ENCODE data around the gene LEMD2.

The LEMD2 gene

DNA sequence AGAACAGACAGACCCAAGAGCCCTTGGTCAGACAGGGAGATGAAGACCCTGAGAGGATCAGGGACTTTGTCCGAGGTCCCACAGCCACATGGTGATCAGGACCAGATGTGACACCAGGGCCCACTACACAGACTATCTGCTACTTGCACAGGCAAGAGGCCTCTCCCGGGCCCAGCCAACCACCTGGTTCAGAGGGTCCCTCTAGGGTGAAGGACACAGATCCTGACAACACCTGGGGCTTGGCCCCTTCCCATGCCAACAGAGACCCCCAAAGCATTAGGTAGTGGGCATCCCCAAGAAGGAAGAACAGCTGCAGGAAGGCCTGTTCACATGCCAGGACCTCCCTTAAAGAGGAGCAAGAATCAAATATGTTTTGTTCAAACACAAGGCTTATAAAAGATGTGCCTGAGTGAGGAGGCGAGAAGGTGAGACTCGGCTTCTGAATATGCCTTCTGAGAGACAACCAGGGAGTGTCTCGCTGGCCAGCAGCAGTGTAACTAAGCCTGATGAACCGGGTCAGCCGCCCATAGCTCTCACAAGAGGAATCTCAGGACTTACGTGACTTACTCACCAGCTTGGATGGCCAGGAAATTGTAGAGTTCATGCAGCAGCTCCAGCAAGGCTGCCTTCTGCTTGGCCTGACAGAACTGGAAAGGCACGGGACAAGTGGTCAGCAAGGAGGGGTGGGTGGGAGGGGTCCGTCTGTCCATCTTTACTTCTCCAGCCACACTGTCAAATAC is 5.0 kb downstream of the LEMD2 start:
- TF ChIP-seq BHLHE40 (IDR thresholded peaks at IDR 0.05; ENCODE audit: borderline replicate concordance) = no peak
- TF ChIP-seq TARDBP (IDR thresholded peaks at IDR 0.05) = no peak
- no peak for TF ChIP-seq ARNT (IDR thresholded peaks at IDR 0.05)
- TF ChIP-seq SUZ12 (IDR thresholded peaks at IDR 0.05) = no peak
- TF ChIP-seq, protein P1, sequence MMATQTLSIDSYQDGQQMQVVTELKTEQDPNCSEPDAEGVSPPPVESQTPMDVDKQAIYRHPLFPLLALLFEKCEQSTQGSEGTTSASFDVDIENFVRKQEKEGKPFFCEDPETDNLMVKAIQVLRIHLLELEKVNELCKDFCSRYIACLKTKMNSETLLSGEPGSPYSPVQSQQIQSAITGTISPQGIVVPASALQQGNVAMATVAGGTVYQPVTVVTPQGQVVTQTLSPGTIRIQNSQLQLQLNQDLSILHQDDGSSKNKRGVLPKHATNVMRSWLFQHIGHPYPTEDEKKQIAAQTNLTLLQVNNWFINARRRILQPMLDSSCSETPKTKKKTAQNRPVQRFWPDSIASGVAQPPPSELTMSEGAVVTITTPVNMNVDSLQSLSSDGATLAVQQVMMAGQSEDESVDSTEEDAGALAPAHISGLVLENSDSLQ (IDR thresholded peaks at IDR 0.05) = no peak
- TF ChIP-seq LEF1 (IDR thresholded peaks at IDR 0.05; ENCODE audit: borderline replicate concordance) = no peak
- POLR2A ChIA-PET = no interaction called here
- CTCF ChIA-PET = no interaction called here
- no peak for DNase-seq (ENCODE audit: extremely low spot score)

DNA sequence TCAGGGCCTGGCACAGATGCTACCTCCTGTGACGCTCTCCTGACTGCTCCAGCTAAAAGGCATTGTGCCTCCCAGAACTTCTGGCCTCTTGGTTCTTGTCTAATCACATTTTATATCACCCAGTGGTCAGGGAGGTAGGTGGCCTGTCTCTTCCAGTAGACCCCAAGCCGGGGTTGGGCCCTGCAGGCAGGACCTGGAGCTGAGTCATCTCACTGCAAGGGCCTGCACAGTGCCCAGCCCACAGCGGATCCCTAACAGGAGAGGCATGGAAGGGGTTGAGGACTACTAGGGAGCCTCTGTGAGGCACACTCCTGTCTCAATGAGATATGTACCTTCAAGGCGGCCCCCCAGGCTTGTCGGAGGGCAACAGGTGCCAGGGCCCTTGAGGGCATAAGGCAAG is 6.4 kb downstream of the LEMD2 start:
- POLR2A ChIA-PET = no interaction called here
- TF ChIP-seq ELF4 (IDR thresholded peaks at IDR 0.05) (no peak), CTBP1 (IDR thresholded peaks at IDR 0.05; ENCODE audit: borderline replicate concordance) (no peak), ZNF384 (IDR thresholded peaks at IDR 0.05) (no peak), FOXM1 (IDR thresholded peaks at IDR 0.05; ENCODE audit: borderline replicate concordance) (no peak), L3MBTL2 (conservative IDR thresholded peaks at IDR 0.05) (no peak), FOXK2 (IDR thresholded peaks at IDR 0.05) (no peak), FOXA1 (IDR thresholded peaks at IDR 0.05) (no peak)
- TF ChIP-seq, protein P1 (IDR thresholded peaks at IDR 0.05) = no peak
- CTCF ChIA-PET = interaction anchor here (1.1 kb wide), 1 partner anchor 100 kb away, joined by 3 read pairs; no protein-coding TSS in a partner anchor
- DNase-seq (ENCODE audit: extremely low spot score) = no peak

DNA sequence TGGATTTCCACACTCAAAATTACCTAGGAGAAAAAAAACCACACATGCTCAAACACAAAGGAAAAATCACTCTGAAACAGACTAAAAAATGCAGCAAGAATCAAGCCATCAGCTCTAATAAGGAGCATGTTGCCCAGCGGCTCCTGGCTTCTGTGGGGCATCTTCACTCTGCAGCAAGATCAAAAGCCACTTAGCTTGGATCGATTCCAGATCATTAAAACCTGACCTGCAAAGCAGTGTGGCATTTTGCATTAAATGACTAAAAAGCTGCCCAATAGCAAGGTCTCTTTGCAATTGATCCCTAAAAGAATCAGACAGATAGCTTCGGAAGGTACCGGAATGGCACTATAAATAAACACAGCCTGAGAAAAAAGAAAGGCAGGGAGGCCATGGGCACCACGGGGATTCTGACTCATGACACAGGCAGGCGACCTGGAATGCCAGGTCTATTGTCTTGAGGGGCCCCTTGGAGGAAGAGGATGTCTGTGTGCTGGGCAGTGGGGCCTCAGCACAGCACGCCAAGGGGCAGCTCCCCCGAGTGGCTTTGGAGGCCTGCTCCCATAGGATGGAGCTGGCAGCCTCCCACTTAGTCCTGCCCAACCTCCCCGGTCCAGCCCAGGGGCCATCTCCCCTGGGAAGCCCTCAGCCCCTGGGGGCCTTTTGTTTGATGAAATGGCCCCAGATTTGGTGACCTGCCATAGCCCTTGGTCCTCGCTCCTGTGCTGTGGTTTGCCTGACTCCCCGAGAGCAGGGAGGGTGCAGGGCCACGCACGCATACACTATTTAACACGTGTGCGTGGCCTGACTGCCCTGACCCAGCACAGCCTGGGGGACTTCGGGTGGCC is 7.6 kb downstream of the LEMD2 start:
- CTCF ChIA-PET = interaction anchor here (0.7 kb wide), 1 partner anchor 10 kb away, joined by 3 read pairs; no protein-coding TSS in a partner anchor
- POLR2A ChIA-PET = no interaction called here
- TF ChIP-seq BHLHE40 (IDR thresholded peaks at IDR 0.05; ENCODE audit: borderline replicate concordance) (no peak), FOXK2 (IDR thresholded peaks at IDR 0.05) (no peak), SP1 (IDR thresholded peaks at IDR 0.05) (no peak), ELF4 (IDR thresholded peaks at IDR 0.05) (no peak), ARNT (IDR thresholded peaks at IDR 0.05) (no peak), NFRKB (IDR thresholded peaks at IDR 0.05) (no peak), FOXA1 (IDR thresholded peaks at IDR 0.05) (no peak), CTBP1 (IDR thresholded peaks at IDR 0.05; ENCODE audit: borderline replicate concordance) (no peak), ZNF384 (IDR thresholded peaks at IDR 0.05) (no peak), SUZ12 (IDR thresholded peaks at IDR 0.05) (no peak), TARDBP (IDR thresholded peaks at IDR 0.05) (no peak), FOXM1 (IDR thresholded peaks at IDR 0.05; ENCODE audit: borderline replicate concordance) (no peak), L3MBTL2 (conservative IDR thresholded peaks at IDR 0.05) (no peak), LEF1 (IDR thresholded peaks at IDR 0.05; ENCODE audit: borderline replicate concordance) (no peak), HDGF (IDR thresholded peaks at IDR 0.05; ENCODE audit: borderline replicate concordance) (no peak)
- TF ChIP-seq, protein P1 (IDR thresholded peaks at IDR 0.05) = no peak
- DNase-seq (ENCODE audit: extremely low spot score) = no peak

DNA sequence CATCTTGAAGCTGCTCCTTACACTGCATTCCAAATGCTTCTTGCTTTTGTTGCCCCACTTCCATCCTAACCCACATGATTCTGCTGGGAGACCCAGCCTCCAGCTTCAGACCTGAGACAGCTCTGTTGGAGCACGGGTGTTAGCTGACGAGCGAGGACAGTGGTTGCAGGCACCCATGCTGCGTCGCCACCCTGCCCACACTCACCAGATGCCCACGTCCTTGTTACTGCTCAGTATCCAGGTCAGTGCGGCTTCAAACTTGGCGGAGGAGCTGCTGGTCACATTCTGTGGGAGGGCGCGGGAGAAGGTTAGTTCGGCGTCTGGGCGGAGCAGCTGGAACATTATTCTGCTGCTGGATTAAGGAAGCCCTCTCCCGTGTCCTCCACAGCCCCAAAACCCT is 9.0 kb downstream of the LEMD2 start:
- ChIA-PET POLR2A (interaction anchor here (0.9 to 2.8 kb wide), 3 partner anchors 8 to 246 kb away, joined by 3 to 11 read pairs (median 3); partner anchors contain the start of gene LEMD2), CTCF (no interaction called here)
- no peak for DNase-seq (ENCODE audit: extremely low spot score)
- TF ChIP-seq SUZ12 (IDR thresholded peaks at IDR 0.05) (no peak), L3MBTL2 (conservative IDR thresholded peaks at IDR 0.05) (no peak), TARDBP (IDR thresholded peaks at IDR 0.05) (no peak), ARNT (IDR thresholded peaks at IDR 0.05) (no peak), FOXM1 (IDR thresholded peaks at IDR 0.05; ENCODE audit: borderline replicate concordance) (no peak), LEF1 (IDR thresholded peaks at IDR 0.05; ENCODE audit: borderline replicate concordance) (no peak), ELF4 (IDR thresholded peaks at IDR 0.05) (no peak), CTBP1 (IDR thresholded peaks at IDR 0.05; ENCODE audit: borderline replicate concordance) (no peak), NFRKB (IDR thresholded peaks at IDR 0.05) (no peak), SP1 (IDR thresholded peaks at IDR 0.05) (no peak), HDGF (IDR thresholded peaks at IDR 0.05; ENCODE audit: borderline replicate concordance) (no peak), ZNF384 (IDR thresholded peaks at IDR 0.05) (no peak), FOXK2 (IDR thresholded peaks at IDR 0.05) (no peak), FOXA1 (IDR thresholded peaks at IDR 0.05) (no peak), BHLHE40 (IDR thresholded peaks at IDR 0.05; ENCODE audit: borderline replicate concordance) (no peak)
- TF ChIP-seq, protein P1 (IDR thresholded peaks at IDR 0.05) = no peak

DNA sequence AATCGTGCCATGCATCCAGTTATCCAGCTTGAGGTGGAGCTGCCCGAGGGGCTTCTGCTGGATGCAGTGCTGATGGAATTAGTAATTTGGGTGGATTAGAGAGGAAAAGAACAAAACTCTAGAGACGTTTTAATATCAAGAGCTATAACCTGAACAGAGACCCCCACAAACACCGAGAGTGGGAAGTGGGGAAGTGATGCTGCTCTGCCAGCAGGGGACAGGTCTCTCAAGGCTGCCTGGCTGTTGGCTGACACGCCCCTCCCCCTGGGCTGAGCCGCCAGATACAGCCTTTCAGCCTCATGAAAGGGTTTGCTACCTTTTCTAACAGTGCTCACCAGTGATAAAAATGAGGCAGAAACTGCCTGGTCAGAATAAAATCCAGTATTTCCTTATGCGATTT is 9.6 kb downstream of the LEMD2 start:
- DNase-seq (ENCODE audit: extremely low spot score) = no peak
- CTCF ChIA-PET = no interaction called here
- POLR2A ChIA-PET = interaction anchor here (1.1 to 2.8 kb wide), 2 partner anchors 9 to 247 kb away, joined by 3 to 11 read pairs; partner anchors contain the start of gene LEMD2
- TF ChIP-seq L3MBTL2 (conservative IDR thresholded peaks at IDR 0.05) (no peak), SP1 (IDR thresholded peaks at IDR 0.05) (no peak), ARNT (IDR thresholded peaks at IDR 0.05) (no peak), FOXM1 (IDR thresholded peaks at IDR 0.05; ENCODE audit: borderline replicate concordance) (no peak), TARDBP (IDR thresholded peaks at IDR 0.05) (no peak), ZNF384 (IDR thresholded peaks at IDR 0.05) (no peak)

Data from HEK293T (cell line).